ENCODE results near the gene NCKAP5L.

The NCKAP5L gene

DNA sequence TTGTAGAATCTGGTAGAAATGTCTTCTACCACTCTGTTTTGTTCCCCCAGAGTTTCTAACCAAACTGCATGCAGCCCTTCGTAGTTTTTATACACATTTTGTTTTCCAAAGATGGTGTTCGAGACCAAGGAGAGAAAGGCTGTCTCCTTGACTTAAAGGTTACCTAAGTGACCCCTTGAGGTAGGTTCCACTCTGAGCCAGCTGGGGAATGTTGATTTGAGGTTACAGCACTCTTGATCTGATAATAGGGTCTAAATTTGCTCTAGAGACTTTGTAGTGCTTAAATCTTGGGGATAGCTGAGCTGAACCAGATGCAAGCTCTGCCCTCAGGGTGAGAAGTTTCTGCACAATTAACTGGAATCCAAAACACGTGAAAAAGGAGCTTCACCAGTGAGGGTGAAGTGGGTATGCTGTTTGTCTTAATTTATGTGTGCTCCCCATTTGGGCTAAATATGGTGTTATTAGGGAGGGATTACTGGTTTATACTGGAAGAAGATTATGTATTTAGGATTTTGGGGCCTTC lies 83.8 kb downstream of the NCKAP5L start:
- peaks cover 32 to 56% (median 42%) of the 10 kb centered on the region in 11 experiments for H3K36me3 ChIP-seq
- H3K27me3 ChIP-seq = no peaks in the 10 kb centered on the region
- H4K20me1 ChIP-seq = peaks cover 76 to 79% (median 77%) of the 10 kb centered on the region in 11 experiments
- H3K9me3 ChIP-seq (replicated peaks in 1 of 11) = no peaks in the 10 kb centered on the region
- H3K4me2 ChIP-seq = peak overlapping the region; percentile 25 to 98 (median 93); a peak in 21 of 22 replicates
- H3K27ac ChIP-seq = no peak overlapping the region
- peak overlapping the region in 6 of 11 experiments; percentile 2 to 96 (median 56); a peak in 5 of 22 replicates for H3K9ac ChIP-seq
- peaks cover 49 to 75% (median 60%) of the 10 kb centered on the region in 10 experiments for H3K4me1 ChIP-seq
- no peak for TF ChIP-seq Cebpa-rat (IDR thresholded peaks at IDR 0.05)
- H3K4me3 ChIP-seq = 0 out of 20 replicates have a peak overlapping the region, but pooled peaks of 1 of the 10 experiments have one; percentile 76

DNA sequence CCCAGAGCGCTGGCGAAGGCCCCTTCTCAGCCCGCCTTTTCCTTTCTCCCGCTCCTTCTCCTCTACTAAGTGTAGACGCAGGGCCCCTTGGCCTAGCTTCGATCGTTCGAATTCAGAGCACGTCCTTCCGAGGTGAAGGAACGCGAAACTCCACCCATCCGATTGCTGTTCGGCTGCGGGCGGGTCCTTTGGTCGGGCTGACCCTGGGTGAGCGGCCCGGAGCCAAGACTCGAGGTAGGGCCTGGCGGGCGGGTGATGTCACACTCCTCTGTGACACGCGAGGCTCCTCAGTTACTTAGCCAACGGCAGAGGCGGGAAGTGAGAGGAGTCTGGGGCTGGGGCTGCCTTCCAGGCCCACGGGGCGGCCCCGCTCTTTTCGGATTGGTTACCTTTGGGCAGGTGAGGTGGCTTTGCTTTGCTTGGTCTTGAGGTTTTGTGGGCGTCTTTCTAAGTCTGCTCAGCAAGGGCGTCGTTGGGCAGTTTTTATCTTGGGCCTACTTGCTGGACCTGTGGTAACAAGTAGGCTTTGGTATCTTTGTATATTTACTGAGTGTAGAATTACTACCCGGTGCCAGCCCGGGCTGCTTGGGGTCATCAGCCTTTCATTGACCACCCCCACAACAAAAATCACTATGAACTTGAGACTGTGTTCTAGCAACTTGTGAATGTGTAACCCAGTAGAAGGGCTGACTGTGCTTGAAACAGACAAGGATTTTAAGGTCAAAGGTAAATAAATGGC lies 86.2 kb downstream of the NCKAP5L start:
- Histone ChIP-seq H3K9me3 (replicated peaks in 1 of 11) (no peaks in the 10 kb centered on the region), H3K9ac (peak overlapping the region; percentile 90 to 97 (median 95)), H4K20me1 (peaks cover 52 to 55% (median 53%) of the 10 kb centered on the region in 11 experiments), H3K36me3 (peaks cover 18 to 38% (median 26%) of the 10 kb centered on the region in 11 experiments; a peak in 21 of 22 replicates), H3K4me1 (peaks cover 28 to 51% (median 37%) of the 10 kb centered on the region in 10 experiments), H3K27ac (peak overlapping the region; percentile 90 to 98 (median 96)), H3K4me2 (peak overlapping the region; percentile 82 to 98 (median 93)), H3K27me3 (no peaks in the 10 kb centered on the region), H3K4me3 (peak overlapping the region; percentile 67 to 79 (median 75))
- TF ChIP-seq Cebpa-rat (IDR thresholded peaks at IDR 0.05) = no peak
